B cell (primary cell): ENCODE data around the gene CLDN7. TPM values are rescaled to one million over a fixed set of nuclear protein-coding genes. Genes with fewer than 3 reads are reported as not detected.

Source experiments
- ATAC-seq: fragments of 200-7000 bp; cut with Tn5 transposase; one replicate; pipeline ENCODE4 v1.10.0; 2021; ENCODE audit warnings: low read depth, mild to moderate bottlenecking, moderate number of reproducible peaks, moderate library complexity
- CTCF ChIA-PET: fragments of 350-600 bp; sonication (Branson Sonifier 250); formaldehyde crosslinking; loops from one replicate; lab custom pipeline; 2021; ENCODE audit warnings: antibody characterized with exemption, inconsistent platforms; lab: Charles Lee
- POLR2A ChIA-PET: fragments of 350-600 bp; sonication (Branson Sonifier 250); formaldehyde crosslinking; loops from one replicate; lab custom pipeline; 2021; ENCODE audit warnings: antibody characterized with exemption; lab: Charles Lee
- DNase-seq: peaks from one replicate; pipeline ENCODE4 v3.0.0; 2013
- H2AFZ ChIP-seq: 2 replicates; pipeline ENCODE4 v1.6.1; 2012; ENCODE audit warnings: mild to moderate bottlenecking, low read depth, low read length; ENCODE audit not compliant: insufficient read depth, poor library complexity, severe bottlenecking
- H3K27ac ChIP-seq, 2 donors: 1 replicate in 1 of 2; 2 replicates in 1 of 2; pipeline ENCODE4 v1.5.1; 2012 to 2013; ENCODE audit warnings: low read length in 2 of 2, mild to moderate bottlenecking in 2 of 2, moderate library complexity in 1 of 2
- H3K27me3 ChIP-seq, 4 experiments: fragments of 200-600 bp in 1 of 4; sonication (generic) in 1 of 4; replicated peaks in 1 of 4; 1 replicate in 2 of 4; 2 replicates in 2 of 4; pipeline versions ENCODE4 v1.6.1 to v1.7.0; 2013 to 2016; ENCODE audit warnings: low read length in 3 of 4, mild to moderate bottlenecking in 2 of 4, mixed read lengths in 1 of 4, moderate library complexity in 1 of 4; ENCODE audit not compliant: insufficient read depth in 4 of 4, control insufficient read depth in 3 of 4; ENCODE audit errors: control extremely low read depth in 1 of 4
- H3K36me3 ChIP-seq, 2 experiments: replicated peaks in 1 of 2; 1 replicate in 1 of 2; 2 replicates in 1 of 2; pipeline versions ENCODE4 v1.6.1 to v1.7.1; 2013; ENCODE audit warnings: low read length in 1 of 2; ENCODE audit not compliant: insufficient read depth in 2 of 2, control insufficient read depth in 1 of 2; ENCODE audit errors: control extremely low read depth in 1 of 2, extremely low read depth in 1 of 2
- H3K4me1 ChIP-seq, 2 donors: fragments of 200-600 bp in 1 of 2; sonication (generic) in 1 of 2; 1 replicate in 1 of 2; 2 replicates in 1 of 2; pipeline versions ENCODE4 v1.5.1 to v1.6.1; 2013 to 2017; ENCODE audit warnings: low read length in 2 of 2; ENCODE audit not compliant: control insufficient read depth in 2 of 2, insufficient read depth in 2 of 2
- H3K4me2 ChIP-seq: replicated peaks from 2 replicates; pipeline ENCODE3; 2012; ENCODE audit warnings: mild to moderate bottlenecking, low read depth, low read length; ENCODE audit not compliant: poor library complexity, severe bottlenecking
- H3K4me3 ChIP-seq, 5 experiments: fragments of 200-600 bp in 1 of 5; sonication (generic) in 1 of 5; 1 replicate in 3 of 5; 2 replicates in 2 of 5; pipeline versions ENCODE4 v1.5.1 to v1.7.0; 2011 to 2016; ENCODE audit warnings: low read length in 4 of 5, mild to moderate bottlenecking in 4 of 5, low read depth in 2 of 5, control low read depth in 1 of 5, moderate library complexity in 1 of 5; ENCODE audit not compliant: insufficient read depth in 1 of 5; ENCODE audit errors: control extremely low read depth in 1 of 5, extremely low read depth in 1 of 5
- H3K79me2 ChIP-seq: fragments of 200-600 bp; sonication (generic); one replicate; pipeline ENCODE4 v1.6.0; 2016; ENCODE audit warnings: low read length; ENCODE audit not compliant: control insufficient read depth, insufficient read depth
- H3K9ac ChIP-seq: fragments of 200-600 bp; sonication (generic); 2 replicates; pipeline ENCODE4 v1.6.1; 2017; ENCODE audit warnings: mild to moderate bottlenecking, low read length, moderate library complexity
- H3K9me3 ChIP-seq, 3 donors: one replicate each; pipeline versions ENCODE4 v1.6.1 to v1.7.1; 2013; ENCODE audit warnings: low read length in 2 of 3; ENCODE audit not compliant: control insufficient read depth in 2 of 3, insufficient read depth in 1 of 3; ENCODE audit errors: control extremely low read depth in 1 of 3
- H4K20me1 ChIP-seq: 2 replicates; pipeline ENCODE4 v1.6.0; 2012; ENCODE audit warnings: mild to moderate bottlenecking, low read length; ENCODE audit not compliant: insufficient read depth, control insufficient read depth, poor library complexity, severe bottlenecking
- H3K27ac Mint-ChIP-seq: one replicate; pipeline ENCODE4 v1.8.0; 2021; ENCODE audit warnings: mixed read lengths
- H3K27me3 Mint-ChIP-seq: one replicate; pipeline ENCODE4 v1.8.0; 2021; ENCODE audit warnings: mixed read lengths
- H3K4me1 Mint-ChIP-seq: one replicate; pipeline ENCODE4 v1.8.0; 2021; ENCODE audit warnings: mixed read lengths
- H3K4me3 Mint-ChIP-seq: one replicate; pipeline ENCODE4 v1.8.0; 2021; ENCODE audit warnings: mixed read lengths
- H3K9me3 Mint-ChIP-seq: one replicate; pipeline ENCODE4 v1.8.0; 2022; ENCODE audit warnings: mixed read lengths; ENCODE audit not compliant: insufficient read depth
- EZH2 ChIP-seq: IDR thresholded peaks from 2 replicates; pipeline ENCODE4 v1.6.1; 2012; ENCODE audit warnings: borderline replicate concordance, low read depth, mild to moderate bottlenecking, moderate library complexity, low read length; ENCODE audit not compliant: insufficient read depth, poor library complexity, severe bottlenecking
- WGBS: methylation state at CpG from one replicate; pipeline ENCODE4 v1.1.5; 2013; ENCODE audit warnings: missing lambda C conversion rate; ENCODE audit not compliant: insufficient coverage; 5-methylcytosine and 5-hydroxymethylcytosine counted together
- intact Hi-C: fragments of 100-400 bp; cut with micrococcal nuclease; formaldehyde crosslinking; loops from one replicate; pipeline ENCODE4 v1.10.0; 2022
- polyA plus RNA-seq: library from polyadenylated mRNA; depleted of rRNA; stranded (reverse); fragments of >200 nt; gene quantifications from 2 replicates; pipeline ENCODE4 v1.2.3, GENCODE V29; 2012
- total RNA-seq, 2 donors: library from RNA; stranded (reverse); fragments of 120-200 nt in 1 of 2; gene quantifications; 1 replicate in 1 of 2; 2 replicates in 1 of 2; pipeline versions ENCODE4 v1.2.3 to v1.2.4, GENCODE V29; 2013 to 2022
- TF ChIP-seq, protein P1 (sequence below): fragments of 200-600 bp; IDR thresholded peaks from one replicate; pipeline ENCODE4 v1.8.0; 2022; ENCODE audit warnings: antibody characterized with exemption, mild to moderate bottlenecking

Gene CLDN7
- total and polyA plus RNA-seq, 2 donors (not counting 1 experiment from before 2014, with no cell fraction given), result 1.2 to 5.8 TPM

DNA sequence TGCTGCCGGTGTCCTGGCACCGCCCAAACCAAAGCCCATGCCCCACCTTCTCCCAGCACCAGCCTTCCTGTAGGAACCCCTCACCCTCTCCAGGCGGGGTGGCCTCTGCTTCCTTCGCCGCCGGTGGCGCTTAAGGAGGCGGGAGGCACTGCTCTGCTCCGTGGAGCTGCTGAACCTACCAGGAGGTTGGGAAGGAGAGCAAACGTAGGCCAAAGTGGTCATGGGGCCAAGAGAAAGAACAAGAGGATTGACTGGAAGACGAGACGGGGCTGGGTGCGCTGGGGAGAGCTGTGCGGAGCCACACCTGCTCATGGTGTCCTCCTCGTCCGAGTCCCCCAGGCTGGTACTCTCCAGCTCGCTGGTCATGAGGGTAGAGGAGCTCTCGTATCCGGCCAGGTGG lies 32.8 kb downstream of the CLDN7 start:
- DNase-seq (no peak), ATAC-seq (no peak)
- H3K36me3 ChIP-seq, result peaks cover 0 to 54% of the 10 kb centered on the region in 2 experiments
- no peak overlapping the region for H3K4me2 ChIP-seq
- Mint-ChIP-seq H3K27me3 (no peaks in the 10 kb centered on the region), H3K27ac (no peak overlapping the region), H3K4me3 (no peak overlapping the region), H3K4me1 (peaks cover 20% of the 10 kb centered on the region), H3K9me3 (no peaks in the 10 kb centered on the region)
- ChIA-PET CTCF (interaction anchor here (1.1 kb wide), 1 partner anchor 9 kb away, joined by 6 read pairs; the partner anchor contains the start of genes ACADVL and DLG4), POLR2A (no interaction called here)
- 98% methylated on average over 15 of the region's 19 CpGs for WGBS
- H4K20me1 ChIP-seq, result peaks cover 6% of the 10 kb centered on the region
- H3K27ac ChIP-seq, result no peak overlapping the region
- peaks cover 14 to 21% of the 10 kb centered on the region in 2 donors for H3K4me1 ChIP-seq
- H3K27me3 ChIP-seq, result no peaks in the 10 kb centered on the region
- no peaks in the 10 kb centered on the region for H3K9me3 ChIP-seq
- TF ChIP-seq, protein P1, sequence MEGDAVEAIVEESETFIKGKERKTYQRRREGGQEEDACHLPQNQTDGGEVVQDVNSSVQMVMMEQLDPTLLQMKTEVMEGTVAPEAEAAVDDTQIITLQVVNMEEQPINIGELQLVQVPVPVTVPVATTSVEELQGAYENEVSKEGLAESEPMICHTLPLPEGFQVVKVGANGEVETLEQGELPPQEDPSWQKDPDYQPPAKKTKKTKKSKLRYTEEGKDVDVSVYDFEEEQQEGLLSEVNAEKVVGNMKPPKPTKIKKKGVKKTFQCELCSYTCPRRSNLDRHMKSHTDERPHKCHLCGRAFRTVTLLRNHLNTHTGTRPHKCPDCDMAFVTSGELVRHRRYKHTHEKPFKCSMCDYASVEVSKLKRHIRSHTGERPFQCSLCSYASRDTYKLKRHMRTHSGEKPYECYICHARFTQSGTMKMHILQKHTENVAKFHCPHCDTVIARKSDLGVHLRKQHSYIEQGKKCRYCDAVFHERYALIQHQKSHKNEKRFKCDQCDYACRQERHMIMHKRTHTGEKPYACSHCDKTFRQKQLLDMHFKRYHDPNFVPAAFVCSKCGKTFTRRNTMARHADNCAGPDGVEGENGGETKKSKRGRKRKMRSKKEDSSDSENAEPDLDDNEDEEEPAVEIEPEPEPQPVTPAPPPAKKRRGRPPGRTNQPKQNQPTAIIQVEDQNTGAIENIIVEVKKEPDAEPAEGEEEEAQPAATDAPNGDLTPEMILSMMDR, result no peak
- TF ChIP-seq EZH2, result no peak
- no peak overlapping the region for H3K9ac ChIP-seq
- H2AFZ ChIP-seq, result no peak overlapping the region
- H3K79me2 ChIP-seq, result peaks cover 47% of the 10 kb centered on the region
- no peak overlapping the region for H3K4me3 ChIP-seq
- intact Hi-C loops, result no loop called here

DNA sequence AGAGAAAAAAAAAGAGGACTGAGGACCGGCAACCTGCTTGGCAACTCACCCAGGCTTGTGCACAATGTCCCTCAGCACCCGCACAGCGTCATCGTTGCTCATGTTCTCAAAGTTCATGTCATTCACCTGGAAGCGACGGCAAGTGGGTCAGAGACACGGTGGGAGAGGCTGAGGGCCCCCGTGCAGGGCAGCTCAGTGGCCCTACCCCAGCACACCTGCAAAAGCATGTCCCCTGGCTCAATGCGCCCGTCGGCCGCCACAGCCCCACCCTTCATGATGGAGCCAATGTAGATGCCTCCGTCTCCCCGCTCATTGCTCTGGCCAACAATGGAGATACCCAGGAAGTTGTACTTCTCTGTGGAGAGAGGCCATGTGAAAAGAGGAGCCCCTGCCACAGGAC lies 33.4 kb downstream of the CLDN7 start:
- Mint-ChIP-seq H3K27ac (no peak overlapping the region), H3K4me1 (peaks cover 18% of the 10 kb centered on the region), H3K27me3 (no peaks in the 10 kb centered on the region), H3K9me3 (no peaks in the 10 kb centered on the region), H3K4me3 (no peak overlapping the region)
- ChIA-PET POLR2A (no interaction called here), CTCF (interaction anchor here (1.1 kb wide), 1 partner anchor 9 kb away, joined by 6 read pairs; the partner anchor contains the start of genes ACADVL and DLG4)
- no peaks in the 10 kb centered on the region for H3K27me3 ChIP-seq
- no peak overlapping the region for H3K4me2 ChIP-seq
- H3K36me3 ChIP-seq, result peaks cover 0 to 58% of the 10 kb centered on the region in 2 experiments
- intact Hi-C loops, result no loop called here
- no peak overlapping the region for H2AFZ ChIP-seq
- DNase-seq, result no peak
- no peak overlapping the region for H3K27ac ChIP-seq
- no peak for ATAC-seq
- no peak overlapping the region for H3K4me3 ChIP-seq
- peaks cover 42% of the 10 kb centered on the region for H3K79me2 ChIP-seq
- no peaks in the 10 kb centered on the region for H3K9me3 ChIP-seq
- peaks cover 13 to 21% of the 10 kb centered on the region in 2 donors for H3K4me1 ChIP-seq
- no peak for TF ChIP-seq EZH2
- TF ChIP-seq, protein P1, result no peak
- H4K20me1 ChIP-seq, result peaks cover 6% of the 10 kb centered on the region
- WGBS, result 96% methylated on average over 9 of the region's 14 CpGs
- no peak overlapping the region for H3K9ac ChIP-seq
